HEK293 (cell line): Measurements from ENCODE around the gene DSCAML1.

Source experiments
- KLF1 ChIP-seq: fragments of 450-650 bp; formaldehyde crosslinking; IDR thresholded peaks from 2 replicates; pipeline ENCODE4 v1.5.1; 2016; ENCODE audit warnings: missing biosample characterization, missing genetic modification characterization
- RBAK ChIP-seq: fragments of 450-650 bp; formaldehyde crosslinking; IDR thresholded peaks from 2 replicates; pipeline ENCODE4 v1.5.1; 2016; ENCODE audit warnings: missing biosample characterization, missing genetic modification characterization
- ZNF174 ChIP-seq: fragments of 450-650 bp; formaldehyde crosslinking; IDR thresholded peaks from 2 replicates; pipeline ENCODE4 v1.5.0; 2017; ENCODE audit warnings: missing biosample characterization, mild to moderate bottlenecking, missing genetic modification characterization
- ZNF23 ChIP-seq: fragments of 450-650 bp; formaldehyde crosslinking; IDR thresholded peaks from 2 replicates; pipeline ENCODE4 v1.5.1; 2016; ENCODE audit warnings: missing biosample characterization, missing genetic modification characterization, borderline replicate concordance
- ZNF48 ChIP-seq: fragments of 450-650 bp; formaldehyde crosslinking; IDR thresholded peaks from 2 replicates; pipeline ENCODE4 v1.5.1; 2016; ENCODE audit warnings: missing biosample characterization, missing genetic modification characterization
- TF ChIP-seq, protein P1 (sequence below): fragments of 450-650 bp; formaldehyde crosslinking; IDR thresholded peaks from 2 replicates; pipeline ENCODE4 v1.5.1; 2017; ENCODE audit warnings: missing biosample characterization, mild to moderate bottlenecking, missing genetic modification characterization, moderate library complexity
- TF ChIP-seq, protein P2 (sequence below): fragments of 450-650 bp; formaldehyde crosslinking; IDR thresholded peaks from 2 replicates; pipeline ENCODE4 v1.5.1; 2016; ENCODE audit warnings: missing biosample characterization, missing genetic modification characterization

DNA sequence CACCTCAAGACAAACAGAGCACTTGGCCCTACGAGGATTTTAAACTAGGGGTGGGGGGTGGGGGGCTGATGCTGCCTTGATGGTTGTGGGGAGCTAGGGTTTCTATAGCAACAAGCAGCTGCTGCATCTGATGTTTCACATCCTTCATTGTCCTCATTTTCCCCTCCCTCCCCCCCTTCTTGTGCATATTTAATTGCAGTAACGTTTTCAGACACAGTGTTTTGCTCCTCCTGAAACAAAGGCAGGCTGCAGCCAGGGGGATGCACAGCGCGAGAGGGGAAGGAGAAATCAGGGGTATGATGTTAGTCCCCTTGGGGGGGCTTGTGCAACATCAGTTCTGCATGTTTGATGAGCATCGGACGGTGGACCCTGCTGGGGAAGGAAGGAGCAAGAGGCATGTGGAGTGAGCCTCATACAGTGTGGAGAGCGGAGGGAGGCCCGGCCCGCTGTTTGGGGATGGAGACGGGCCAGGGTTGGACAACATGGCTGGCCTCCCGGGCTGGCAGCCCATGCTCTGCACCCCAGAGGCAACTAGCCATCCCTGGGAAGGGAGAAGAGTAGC, 261.1 kb downstream of the DSCAML1 start:
- TF ChIP-seq RBAK (tag by site-specific recombination) (no peak), ZNF174 (tag by site-specific recombination) (no peak), ZNF23 (tag by site-specific recombination) (no peak), ZNF48 (tag by site-specific recombination) (no peak), KLF1 (tag by site-specific recombination) (no peak)
- TF ChIP-seq, protein P1, sequence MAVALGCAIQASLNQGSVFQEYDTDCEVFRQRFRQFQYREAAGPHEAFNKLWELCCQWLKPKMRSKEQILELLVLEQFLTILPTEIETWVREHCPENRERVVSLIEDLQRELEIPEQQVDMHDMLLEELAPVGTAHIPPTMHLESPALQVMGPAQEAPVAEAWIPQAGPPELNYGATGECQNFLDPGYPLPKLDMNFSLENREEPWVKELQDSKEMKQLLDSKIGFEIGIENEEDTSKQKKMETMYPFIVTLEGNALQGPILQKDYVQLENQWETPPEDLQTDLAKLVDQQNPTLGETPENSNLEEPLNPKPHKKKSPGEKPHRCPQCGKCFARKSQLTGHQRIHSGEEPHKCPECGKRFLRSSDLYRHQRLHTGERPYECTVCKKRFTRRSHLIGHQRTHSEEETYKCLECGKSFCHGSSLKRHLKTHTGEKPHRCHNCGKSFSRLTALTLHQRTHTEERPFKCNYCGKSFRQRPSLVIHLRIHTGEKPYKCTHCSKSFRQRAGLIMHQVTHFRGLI (tag by site-specific recombination): no peak
- TF ChIP-seq, protein P2, sequence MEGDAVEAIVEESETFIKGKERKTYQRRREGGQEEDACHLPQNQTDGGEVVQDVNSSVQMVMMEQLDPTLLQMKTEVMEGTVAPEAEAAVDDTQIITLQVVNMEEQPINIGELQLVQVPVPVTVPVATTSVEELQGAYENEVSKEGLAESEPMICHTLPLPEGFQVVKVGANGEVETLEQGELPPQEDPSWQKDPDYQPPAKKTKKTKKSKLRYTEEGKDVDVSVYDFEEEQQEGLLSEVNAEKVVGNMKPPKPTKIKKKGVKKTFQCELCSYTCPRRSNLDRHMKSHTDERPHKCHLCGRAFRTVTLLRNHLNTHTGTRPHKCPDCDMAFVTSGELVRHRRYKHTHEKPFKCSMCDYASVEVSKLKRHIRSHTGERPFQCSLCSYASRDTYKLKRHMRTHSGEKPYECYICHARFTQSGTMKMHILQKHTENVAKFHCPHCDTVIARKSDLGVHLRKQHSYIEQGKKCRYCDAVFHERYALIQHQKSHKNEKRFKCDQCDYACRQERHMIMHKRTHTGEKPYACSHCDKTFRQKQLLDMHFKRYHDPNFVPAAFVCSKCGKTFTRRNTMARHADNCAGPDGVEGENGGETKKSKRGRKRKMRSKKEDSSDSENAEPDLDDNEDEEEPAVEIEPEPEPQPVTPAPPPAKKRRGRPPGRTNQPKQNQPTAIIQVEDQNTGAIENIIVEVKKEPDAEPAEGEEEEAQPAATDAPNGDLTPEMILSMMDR (tag by site-specific recombination): no peak
